Neural cell (in vitro differentiated cells): ENCODE results near the gene GYPC. TPM values are rescaled to one million over a fixed set of nuclear protein-coding genes. Genes with fewer than 3 reads are reported as not detected.

Source experiments
- H2AFZ ChIP-seq: fragments of 200-600, 300-800 bp; sonication (generic), shearing (Covaris generic); 2 replicates; pipeline ENCODE4 v1.6.0; 2014; ENCODE audit warnings: low read depth, mild to moderate bottlenecking, antibody characterized with exemption, low read length, moderate library complexity
- H3F3A ChIP-seq: fragments of 200-600 bp; shearing (Covaris generic); 2 replicates; pipeline ENCODE4 v1.6.1; 2016; ENCODE audit warnings: mild to moderate bottlenecking, moderate library complexity, mixed read lengths, antibody characterized with exemption, low read length; ENCODE audit not compliant: insufficient read depth, poor library complexity, severe bottlenecking
- H3K27ac ChIP-seq: fragments of 200-600, 300-800 bp; sonication (generic), shearing (Covaris generic); 2 replicates; pipeline ENCODE4 v1.5.1; 2014; ENCODE audit warnings: mild to moderate bottlenecking, low read length, moderate library complexity
- H3K27me3 ChIP-seq: fragments of 300-800, 200-600 bp; sonication (generic), shearing (Covaris generic); 2 replicates; pipeline ENCODE4 v1.6.0; 2014; ENCODE audit warnings: mild to moderate bottlenecking, low read depth, low read length, moderate library complexity; ENCODE audit not compliant: insufficient read depth
- H3K36me3 ChIP-seq: fragments of 300-800, 200-600 bp; sonication (generic), shearing (Covaris generic); 2 replicates; pipeline ENCODE4 v1.5.1; 2014; ENCODE audit warnings: mild to moderate bottlenecking, antibody characterized with exemption, low read length, moderate library complexity; ENCODE audit not compliant: insufficient read depth
- H3K4me2 ChIP-seq: fragments of 300-800, 200-600 bp; sonication (generic), shearing (Covaris generic); 2 replicates; pipeline ENCODE4 v1.6.0; 2014; ENCODE audit warnings: mild to moderate bottlenecking, low read length
- H3K4me3 ChIP-seq: fragments of 300-800, 200-600 bp; sonication (generic), shearing (Covaris generic); 2 replicates; pipeline ENCODE4 v1.5.1; 2014; ENCODE audit warnings: mild to moderate bottlenecking, low read length, moderate library complexity
- H3K79me2 ChIP-seq: fragments of 200-600 bp; shearing (Covaris generic); replicated peaks from 2 replicates; pipeline ENCODE4 v1.6.0; 2014; ENCODE audit warnings: mild to moderate bottlenecking, low read length, moderate library complexity; ENCODE audit not compliant: insufficient read depth
- H3K9ac ChIP-seq: fragments of 300-800, 200-600 bp; sonication (generic), shearing (Covaris generic); 2 replicates; pipeline ENCODE4 v1.6.1; 2016; ENCODE audit warnings: mild to moderate bottlenecking, low read length, mixed read lengths
- H3K9me2 ChIP-seq: fragments of 200-600 bp; shearing (Covaris generic); 2 replicates; pipeline ENCODE4 v1.6.1; 2016; ENCODE audit warnings: mild to moderate bottlenecking, low read length, mixed read lengths; ENCODE audit not compliant: insufficient read depth
- H3K9me3 ChIP-seq: fragments of 200-600, 300-800 bp; sonication (generic), shearing (Covaris generic); 2 replicates; pipeline ENCODE4 v1.6.1; 2016; ENCODE audit warnings: mild to moderate bottlenecking, mixed run types, low read length, moderate library complexity, mixed read lengths
- H4K20me1 ChIP-seq: fragments of 200-600 bp; shearing (Covaris generic); 2 replicates; pipeline ENCODE4 v1.6.1; 2016; ENCODE audit warnings: mild to moderate bottlenecking, mixed run types; ENCODE audit not compliant: insufficient read depth
- EP300 ChIP-seq: fragments of 450-650 bp; conservative IDR thresholded peaks from 2 replicates; pipeline ENCODE4 v1.6.1; 2014; ENCODE audit warnings: antibody characterized with exemption, mild to moderate bottlenecking, moderate library complexity; ENCODE audit not compliant: poor library complexity, severe bottlenecking
- EZH2 ChIP-seq: fragments of 200-600, 300-800 bp; shearing (Covaris generic), sonication (generic); IDR thresholded peaks from 2 replicates; pipeline ENCODE4 v1.6.1; 2014; ENCODE audit warnings: antibody characterized with exemption, low read length, borderline replicate concordance, mild to moderate bottlenecking; ENCODE audit not compliant: insufficient read depth, poor library complexity, severe bottlenecking
- MXI1 ChIP-seq: fragments of 450-650 bp; conservative IDR thresholded peaks from 2 replicates; pipeline ENCODE4 v1.6.1; 2014; ENCODE audit warnings: antibody characterized with exemption, mild to moderate bottlenecking; ENCODE audit not compliant: poor library complexity, severe bottlenecking
- POLR2AphosphoS5 ChIP-seq: IDR thresholded peaks from 2 replicates; pipeline ENCODE4 v1.6.1; 2012
- RAD21 ChIP-seq: fragments of 450-650 bp; conservative IDR thresholded peaks from 2 replicates; pipeline ENCODE4 v1.6.1; 2014; ENCODE audit warnings: antibody characterized with exemption, mild to moderate bottlenecking, moderate library complexity
- SMC3 ChIP-seq: fragments of 450-650 bp; conservative IDR thresholded peaks from 2 replicates; pipeline ENCODE4 v1.6.1; 2014; ENCODE audit warnings: antibody characterized with exemption, mild to moderate bottlenecking, moderate library complexity; ENCODE audit not compliant: poor library complexity
- TAF1 ChIP-seq: IDR thresholded peaks from 2 replicates; pipeline ENCODE4 v1.6.1; 2012; ENCODE audit warnings: low read depth
- polyA plus RNA-seq: library from polyadenylated mRNA; depleted of rRNA; stranded (reverse); fragments of >200 nt; gene quantifications from 2 replicates; pipeline ENCODE4 v1.2.3, GENCODE V29; 2014
- TF ChIP-seq, protein P1 (sequence below): fragments of 450-650 bp; IDR thresholded peaks from 2 replicates; pipeline ENCODE4 v1.5.1; 2014; ENCODE audit warnings: antibody characterized with exemption, mild to moderate bottlenecking, moderate library complexity; ENCODE audit not compliant: poor library complexity, severe bottlenecking
- TF ChIP-seq, protein P2 (sequence below): IDR thresholded peaks from 2 replicates; pipeline ENCODE4 v1.6.1; 2012; ENCODE audit warnings: borderline replicate concordance

The GYPC gene
- polyA plus RNA-seq, 1 donor from 2014 or later, result 0.40 TPM

DNA sequence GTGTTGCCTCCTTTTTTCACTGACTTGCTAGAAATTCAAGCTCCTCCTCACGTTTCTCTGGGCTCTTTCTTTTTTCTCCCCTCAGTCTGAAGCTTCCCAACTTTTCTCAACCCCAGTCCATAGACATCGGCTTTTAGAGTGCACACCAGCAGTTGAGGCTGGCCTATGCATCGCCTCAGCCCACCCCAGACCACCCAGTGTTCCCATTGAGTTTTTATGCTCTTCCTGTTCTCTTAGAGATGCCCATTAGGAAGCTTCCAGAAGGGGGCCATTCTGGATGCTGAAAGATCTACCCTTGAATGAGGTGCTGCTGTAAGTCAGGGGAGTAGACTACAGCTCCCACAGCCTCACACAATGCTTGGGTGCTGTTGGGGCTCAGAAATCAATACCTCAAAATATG, 12.0 kb upstream of the GYPC start:
- TF ChIP-seq SMC3 (no peak), POLR2AphosphoS5 (no peak), EZH2 (no peak), MXI1 (no peak), TAF1 (no peak), RAD21 (no peak), EP300 (no peak)
- TF ChIP-seq, protein P1, sequence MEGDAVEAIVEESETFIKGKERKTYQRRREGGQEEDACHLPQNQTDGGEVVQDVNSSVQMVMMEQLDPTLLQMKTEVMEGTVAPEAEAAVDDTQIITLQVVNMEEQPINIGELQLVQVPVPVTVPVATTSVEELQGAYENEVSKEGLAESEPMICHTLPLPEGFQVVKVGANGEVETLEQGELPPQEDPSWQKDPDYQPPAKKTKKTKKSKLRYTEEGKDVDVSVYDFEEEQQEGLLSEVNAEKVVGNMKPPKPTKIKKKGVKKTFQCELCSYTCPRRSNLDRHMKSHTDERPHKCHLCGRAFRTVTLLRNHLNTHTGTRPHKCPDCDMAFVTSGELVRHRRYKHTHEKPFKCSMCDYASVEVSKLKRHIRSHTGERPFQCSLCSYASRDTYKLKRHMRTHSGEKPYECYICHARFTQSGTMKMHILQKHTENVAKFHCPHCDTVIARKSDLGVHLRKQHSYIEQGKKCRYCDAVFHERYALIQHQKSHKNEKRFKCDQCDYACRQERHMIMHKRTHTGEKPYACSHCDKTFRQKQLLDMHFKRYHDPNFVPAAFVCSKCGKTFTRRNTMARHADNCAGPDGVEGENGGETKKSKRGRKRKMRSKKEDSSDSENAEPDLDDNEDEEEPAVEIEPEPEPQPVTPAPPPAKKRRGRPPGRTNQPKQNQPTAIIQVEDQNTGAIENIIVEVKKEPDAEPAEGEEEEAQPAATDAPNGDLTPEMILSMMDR, result no peak
- TF ChIP-seq, protein P2, sequence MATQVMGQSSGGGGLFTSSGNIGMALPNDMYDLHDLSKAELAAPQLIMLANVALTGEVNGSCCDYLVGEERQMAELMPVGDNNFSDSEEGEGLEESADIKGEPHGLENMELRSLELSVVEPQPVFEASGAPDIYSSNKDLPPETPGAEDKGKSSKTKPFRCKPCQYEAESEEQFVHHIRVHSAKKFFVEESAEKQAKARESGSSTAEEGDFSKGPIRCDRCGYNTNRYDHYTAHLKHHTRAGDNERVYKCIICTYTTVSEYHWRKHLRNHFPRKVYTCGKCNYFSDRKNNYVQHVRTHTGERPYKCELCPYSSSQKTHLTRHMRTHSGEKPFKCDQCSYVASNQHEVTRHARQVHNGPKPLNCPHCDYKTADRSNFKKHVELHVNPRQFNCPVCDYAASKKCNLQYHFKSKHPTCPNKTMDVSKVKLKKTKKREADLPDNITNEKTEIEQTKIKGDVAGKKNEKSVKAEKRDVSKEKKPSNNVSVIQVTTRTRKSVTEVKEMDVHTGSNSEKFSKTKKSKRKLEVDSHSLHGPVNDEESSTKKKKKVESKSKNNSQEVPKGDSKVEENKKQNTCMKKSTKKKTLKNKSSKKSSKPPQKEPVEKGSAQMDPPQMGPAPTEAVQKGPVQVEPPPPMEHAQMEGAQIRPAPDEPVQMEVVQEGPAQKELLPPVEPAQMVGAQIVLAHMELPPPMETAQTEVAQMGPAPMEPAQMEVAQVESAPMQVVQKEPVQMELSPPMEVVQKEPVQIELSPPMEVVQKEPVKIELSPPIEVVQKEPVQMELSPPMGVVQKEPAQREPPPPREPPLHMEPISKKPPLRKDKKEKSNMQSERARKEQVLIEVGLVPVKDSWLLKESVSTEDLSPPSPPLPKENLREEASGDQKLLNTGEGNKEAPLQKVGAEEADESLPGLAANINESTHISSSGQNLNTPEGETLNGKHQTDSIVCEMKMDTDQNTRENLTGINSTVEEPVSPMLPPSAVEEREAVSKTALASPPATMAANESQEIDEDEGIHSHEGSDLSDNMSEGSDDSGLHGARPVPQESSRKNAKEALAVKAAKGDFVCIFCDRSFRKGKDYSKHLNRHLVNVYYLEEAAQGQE, result no peak
- Histone ChIP-seq H3K9me2 (no peaks in the 10 kb centered on the region), H3K9me3 (no peaks in the 10 kb centered on the region), H2AFZ (no peak overlapping the region), H3K4me3 (no peak overlapping the region), H3K9ac (no peak overlapping the region), H4K20me1 (no peaks in the 10 kb centered on the region), H3K79me2 (no peaks in the 10 kb centered on the region), H3F3A (no peaks in the 10 kb centered on the region), H3K27me3 (no peaks in the 10 kb centered on the region), H3K36me3 (no peaks in the 10 kb centered on the region), H3K4me2 (no peak overlapping the region), H3K27ac (no peak overlapping the region)

DNA sequence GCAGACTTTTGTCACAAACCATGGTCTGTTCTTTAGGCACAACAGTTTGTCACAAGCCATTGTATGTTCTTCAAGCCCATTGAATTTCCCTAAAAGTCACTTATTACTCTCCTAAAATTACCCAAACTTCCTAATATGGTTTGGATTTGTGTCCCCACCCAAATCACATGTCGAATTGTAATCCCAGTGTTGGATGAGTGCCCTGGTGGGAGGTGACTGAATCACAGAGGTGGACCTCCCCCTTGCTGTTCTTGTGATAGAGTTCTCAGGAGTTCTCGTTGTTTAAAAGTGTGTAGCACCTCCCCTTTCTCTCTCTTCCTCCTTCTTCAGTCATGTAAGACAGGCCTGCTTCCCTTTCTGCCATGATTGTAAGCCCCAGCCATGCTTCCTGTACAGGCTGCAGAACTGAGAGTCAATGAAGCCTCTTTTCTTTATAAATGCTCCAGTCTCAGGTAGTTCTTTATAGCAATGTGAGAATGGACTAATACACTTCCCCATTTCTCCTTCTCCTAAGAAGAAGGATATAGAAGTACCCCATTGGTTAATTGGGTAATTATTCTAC, 11.2 kb upstream of the GYPC start:
- H3K36me3 ChIP-seq, result no peaks in the 10 kb centered on the region
- H2AFZ ChIP-seq, result no peak overlapping the region
- H3K9ac ChIP-seq, result no peak overlapping the region
- no peaks in the 10 kb centered on the region for H3K79me2 ChIP-seq
- no peaks in the 10 kb centered on the region for H4K20me1 ChIP-seq
- no peaks in the 10 kb centered on the region for H3K27me3 ChIP-seq
- no peaks in the 10 kb centered on the region for H3K9me3 ChIP-seq
- no peaks in the 10 kb centered on the region for H3F3A ChIP-seq
- no peak overlapping the region for H3K4me3 ChIP-seq
- TF ChIP-seq EZH2 (no peak), RAD21 (no peak), SMC3 (no peak), TAF1 (no peak), POLR2AphosphoS5 (no peak), EP300 (no peak), MXI1 (no peak)
- TF ChIP-seq, protein P1, result no peak
- TF ChIP-seq, protein P2, result no peak
- no peaks in the 10 kb centered on the region for H3K9me2 ChIP-seq
- H3K4me2 ChIP-seq, result no peak overlapping the region
- H3K27ac ChIP-seq, result no peak overlapping the region
